K562 (cell line): ENCODE results near the gene PRDX1. TPM values are rescaled to one million over a fixed set of nuclear protein-coding genes. Genes with fewer than 3 reads are reported as not detected.

ENCODE experiments used
- CSDE1 ChIP-seq, 2 experiments: fragments of 450-650 bp; IDR thresholded peaks; 2 replicates each; pipeline ENCODE4 v1.6.1; 2016; ENCODE audit warnings: mild to moderate bottlenecking in 1 of 2
- CTCFL ChIP-seq: IDR thresholded peaks from 2 replicates; pipeline ENCODE4 v1.6.1; 2011; ENCODE audit warnings: borderline replicate concordance, low read depth, mild to moderate bottlenecking, moderate library complexity, low read length; ENCODE audit not compliant: insufficient read depth, poor library complexity, severe bottlenecking
- E2F3 ChIP-seq: fragments of 250-450 bp; sonication (Bioruptor Pico); IDR thresholded peaks from 2 replicates; pipeline ENCODE4 v1.4.0; 2020; ENCODE audit warnings: mild to moderate bottlenecking
- HEY1 ChIP-seq: fragments of 250-450 bp; sonication (Bioruptor Pico); IDR thresholded peaks from 2 replicates; pipeline ENCODE4 v1.5.0; 2020; ENCODE audit warnings: mild to moderate bottlenecking, moderate library complexity, borderline replicate concordance
- HMBOX1 ChIP-seq: sonication (generic); IDR thresholded peaks from 2 replicates; pipeline ENCODE4 v1.6.1; 2016
- LCOR ChIP-seq: sonication (generic); formaldehyde crosslinking; IDR thresholded peaks from 2 replicates; pipeline ENCODE4 v1.8.0; 2022; ENCODE audit warnings: mild to moderate bottlenecking, missing genetic modification reagents
- MCM7 ChIP-seq, 2 experiments: fragments of 450-650 bp; IDR thresholded peaks; 2 replicates each; pipeline ENCODE4 v1.6.1; 2016 to 2018
- NFATC3 ChIP-seq: fragments of 450-650 bp; IDR thresholded peaks from 2 replicates; pipeline ENCODE4 v1.6.1; 2017; ENCODE audit warnings: mild to moderate bottlenecking
- SETDB1 ChIP-seq: IDR thresholded peaks from one replicate; pipeline ENCODE4 v1.6.1; 2012; ENCODE audit warnings: low read length, control low read depth, inconsistent platforms
- ZBTB40 ChIP-seq, 2 experiments: fragments of 450-650 bp in 1 of 2; sonication (generic) in 1 of 2; formaldehyde crosslinking in 1 of 2; IDR thresholded peaks; 2 replicates each; pipeline versions ENCODE4 v1.7.1 to v1.9.0; 2016 to 2022; ENCODE audit warnings: inconsistent platforms in 1 of 2, mild to moderate bottlenecking in 1 of 2, missing genetic modification reagents in 1 of 2
- ZNF263 ChIP-seq: sonication (generic); formaldehyde crosslinking; IDR thresholded peaks from 2 replicates; pipeline ENCODE4 v1.8.0; 2022; ENCODE audit warnings: mild to moderate bottlenecking, missing genetic modification reagents, borderline replicate concordance
- ZNF696 ChIP-seq: fragments of 250-450 bp; sonication (Bioruptor Pico); conservative IDR thresholded peaks from 2 replicates; pipeline ENCODE4 v1.4.0; 2020; ENCODE audit warnings: mild to moderate bottlenecking, moderate library complexity
- ZSCAN32 ChIP-seq: fragments of 450-650 bp; formaldehyde crosslinking; IDR thresholded peaks from 2 replicates; pipeline ENCODE4 v1.4.0; 2020; ENCODE audit warnings: mild to moderate bottlenecking, moderate library complexity
- polyA plus RNA-seq, 8 experiments: library from polyadenylated mRNA; depleted of rRNA in 4 of 8; stranded (reverse) in 5 of 8; unstranded in 3 of 8; fragments of >200 nt; fragmentation: Nextera tagmentation in 2 of 8; fragmentation: Illumina TruSeq in 1 of 8; extraction: Ambion mirVana in 2 of 8; extraction: Trizol in 1 of 8; gene quantifications; 2 replicates each; pipeline versions ENCODE4 v1.2.1 to v1.2.3, GENCODE V29; 2011 to 2014; ENCODE audit warnings: inconsistent platforms in 1 of 8, missing spikeins in 1 of 8
- total RNA-seq, 7 experiments: library from RNA; depleted of rRNA in 6 of 7; stranded (reverse); fragments of >200 nt in 6 of 7; fragmentation: Illumina TruSeq in 2 of 7; extraction: Trizol in 2 of 7; gene quantifications; 2 replicates each; pipeline versions ENCODE4 v1.2.1 to v1.2.3, GENCODE V29; 2011 to 2021; ENCODE audit warnings: low replicate concordance in 1 of 7

The PRDX1 gene
- total and polyA plus RNA-seq, 9 of the 15 experiments (the other 6 are each of a cell fraction or from before 2014, with no cell fraction given), result 748 to 2,388 (median 1,045) TPM

GRCh38 chr1:45550401-45551351 is 29.0 kb upstream of the PRDX1 start, which contains the start of gene AKR1A1 (continued):
- TF ChIP-seq ZBTB40 (IDR thresholded peaks at IDR 0.05) (peak; percentile 84), ZBTB40 (CRISPR knock-in tag; IDR thresholded peaks at IDR 0.05) (no peak), E2F3 (CRISPR knock-in tag) (peak; percentile 38; the same call in 1 of the 2 replicates), NFATC3 (0 out of 2 replicates have a peak, but pooled peaks have one; percentile 12), HEY1 (CRISPR knock-in tag) (no peak), ZSCAN32 (CRISPR knock-in tag) (no peak), ZNF263 (peak; percentile 70), ZNF696 (CRISPR knock-in tag) (no peak), CTCFL (no peak), CSDE1 (IDR thresholded peaks at IDR 0.05) (peak in 1 of 2 experiments; percentile 14; a peak in 1 of 4 replicates), HMBOX1 (no peak), LCOR (peak; percentile 92; the same call in 1 of the 2 replicates), MCM7 (IDR thresholded peaks at IDR 0.05) (no peak), SETDB1 (no peak)
